GM18526 (cell line): ENCODE data around the gene RPRM.

Experiments used
- POLR2A ChIP-seq: IDR thresholded peaks from 3 replicates; pipeline ENCODE4 v1.6.1; 2011; ENCODE audit not compliant: insufficient read length; ENCODE audit errors: extremely low read depth

RPRM gene

DNA sequence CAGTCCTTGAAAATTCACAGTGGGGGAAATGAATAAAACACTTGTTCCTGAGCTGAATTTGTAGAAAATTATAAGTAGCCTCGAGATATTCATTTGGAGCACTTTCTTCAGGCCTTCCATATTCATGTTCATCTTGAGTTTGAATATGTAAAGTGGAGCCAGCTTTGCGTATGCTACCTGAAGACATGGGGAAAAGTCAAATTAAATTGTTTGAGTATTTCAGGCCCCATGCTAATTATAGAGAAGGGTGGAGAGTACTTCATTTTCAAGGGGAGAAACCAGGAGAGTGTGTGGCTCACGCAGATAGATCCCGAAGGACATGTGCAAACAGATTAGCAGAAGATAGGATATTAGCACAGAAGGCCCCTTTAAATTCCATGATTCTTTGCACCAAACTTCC, 7.7 kb downstream of the RPRM start:
- no peak for TF ChIP-seq POLR2A

DNA sequence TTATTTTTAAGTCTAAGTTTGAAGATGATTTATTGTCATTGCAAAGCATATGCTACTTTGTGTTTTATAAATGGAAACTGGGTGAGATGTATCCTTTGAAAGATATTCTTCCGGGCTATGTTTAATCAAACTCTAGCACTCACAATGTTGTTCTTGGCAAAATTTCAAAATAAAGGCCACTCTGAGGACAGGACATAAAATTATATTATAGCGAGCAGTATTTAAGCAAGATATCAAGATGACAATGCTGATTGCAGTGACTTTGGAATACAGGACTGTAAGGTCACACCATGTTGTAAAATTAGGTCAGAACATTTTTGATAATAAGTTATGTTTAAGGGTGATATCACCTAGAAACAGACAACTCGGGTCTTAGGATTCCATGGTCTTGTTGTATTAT, 14.2 kb downstream of the RPRM start:
- no peak for TF ChIP-seq POLR2A

DNA sequence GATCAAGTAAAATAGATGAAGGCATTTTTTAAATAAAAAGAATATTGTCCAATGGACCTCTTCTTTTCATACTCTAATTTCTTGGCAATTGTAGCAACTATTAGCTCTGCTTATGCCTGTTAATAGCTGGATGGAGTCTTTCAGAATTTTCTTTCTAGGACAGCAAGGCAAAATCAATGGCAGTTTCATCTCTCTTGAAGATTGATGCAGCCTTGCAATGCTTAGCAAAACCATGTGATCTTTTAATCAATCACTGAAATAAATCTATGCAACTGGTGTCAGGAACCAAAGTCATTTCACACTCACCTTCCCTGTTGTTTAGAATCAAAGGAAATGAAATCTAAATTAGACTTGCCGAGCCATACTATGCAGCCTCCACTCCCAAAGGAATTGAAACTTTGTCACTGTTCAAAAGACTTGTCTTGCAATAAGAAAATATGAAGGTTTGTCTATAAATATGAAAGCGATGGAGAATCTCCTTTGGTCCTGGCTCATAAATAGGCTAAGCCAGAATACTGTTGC, 16.2 kb downstream of the RPRM start:
- no peak for TF ChIP-seq POLR2A

DNA sequence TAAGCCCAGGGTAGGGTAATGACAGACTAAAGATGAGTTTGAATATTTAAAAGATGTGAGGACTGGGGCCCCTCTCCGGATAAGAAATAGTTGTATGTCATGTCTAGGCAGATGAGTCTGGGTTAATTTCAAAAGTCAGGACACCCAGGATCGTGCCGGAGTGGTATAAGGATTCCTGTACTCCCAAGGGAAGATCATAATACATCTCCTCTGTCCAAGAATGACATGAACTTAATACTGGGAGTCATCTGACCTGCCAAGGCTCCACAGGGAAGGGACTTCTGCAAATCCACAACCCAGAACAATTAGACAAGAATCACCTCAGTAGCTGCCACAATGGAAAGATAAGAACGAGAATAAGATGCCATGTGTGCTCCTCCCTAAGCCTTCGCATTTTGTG, 17.1 kb downstream of the RPRM start:
- TF ChIP-seq POLR2A, result no peak

DNA sequence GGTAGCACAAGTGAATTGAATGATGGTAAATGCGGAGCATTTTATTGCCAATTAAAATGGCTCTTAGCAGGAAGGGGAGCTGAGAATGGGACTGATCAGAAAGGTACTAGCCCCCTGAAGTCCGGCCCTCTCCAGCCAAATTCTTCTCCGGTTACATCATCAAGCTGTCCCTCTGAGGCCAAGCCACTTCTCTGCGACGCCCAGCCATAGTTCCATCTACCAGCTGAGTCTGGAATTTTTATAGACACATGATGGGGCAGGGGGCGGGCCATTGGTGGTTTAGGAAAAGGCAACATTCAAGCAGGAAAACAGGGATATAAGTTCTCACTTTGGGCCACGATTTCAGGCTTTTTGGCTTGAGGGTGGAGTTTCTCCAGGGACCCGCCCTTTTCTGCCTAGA, 22.7 kb downstream of the RPRM start:
- no peak for TF ChIP-seq POLR2A

DNA sequence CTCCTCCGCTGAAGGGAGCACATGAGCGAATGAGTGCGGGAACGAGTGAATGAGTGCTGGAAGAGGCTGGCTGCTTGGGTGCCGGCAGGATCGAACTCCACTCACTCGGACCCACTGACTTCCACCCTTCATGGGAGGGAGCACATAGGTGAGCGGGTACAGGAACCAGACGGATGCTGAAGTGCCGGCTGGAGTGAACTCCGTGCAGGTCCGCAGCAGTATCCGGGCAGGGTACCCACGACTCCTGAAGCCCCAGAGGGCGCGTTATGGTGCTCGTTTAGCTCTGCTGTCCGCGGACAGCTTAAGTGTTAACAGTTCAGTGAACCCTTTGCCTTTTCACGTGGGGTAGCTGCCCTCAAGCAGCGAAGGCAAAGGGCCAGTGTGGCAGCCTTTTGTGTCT, 23.2 kb downstream of the RPRM start:
- TF ChIP-seq POLR2A, result no peak

DNA sequence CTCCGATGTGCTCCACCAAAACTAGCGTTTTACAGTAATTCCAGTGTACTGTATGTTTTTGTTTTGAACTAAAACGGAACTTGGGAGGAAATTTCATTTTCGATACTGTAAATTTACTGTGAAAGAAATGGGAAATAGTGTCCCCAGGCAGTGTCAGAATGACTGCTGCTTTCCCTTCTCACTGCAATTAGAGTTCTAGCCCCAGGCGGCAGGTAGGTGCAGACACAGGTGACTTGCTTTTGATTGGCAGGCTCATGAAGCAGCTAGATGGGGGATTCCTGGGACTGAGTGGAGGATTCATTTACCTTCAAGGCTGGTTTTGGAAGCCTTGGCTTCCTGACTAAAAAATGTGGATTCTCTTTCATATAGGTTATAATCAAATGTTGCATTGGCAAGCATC, 27.0 kb downstream of the RPRM start:
- no peak for TF ChIP-seq POLR2A

DNA sequence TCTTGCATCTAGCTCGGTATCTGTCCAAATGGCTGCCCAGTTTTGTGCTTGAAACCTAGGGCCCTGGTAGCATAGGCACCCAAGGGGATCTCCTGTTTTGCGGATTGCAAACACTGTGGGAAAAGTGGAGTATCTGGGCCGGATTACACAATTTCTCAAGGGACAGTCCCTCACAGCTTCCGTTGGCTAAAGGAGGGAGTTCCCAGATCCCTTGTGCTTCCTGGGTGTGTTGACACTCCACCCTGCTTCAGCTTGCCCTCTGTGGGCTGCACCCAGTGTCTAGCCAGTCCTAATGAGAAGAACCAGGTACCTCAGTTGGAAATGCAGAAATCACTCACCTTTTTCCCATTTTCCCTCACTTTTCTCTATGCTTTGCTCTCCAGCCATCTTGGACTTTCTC, 35.5 kb downstream of the RPRM start:
- TF ChIP-seq POLR2A, result no peak

DNA sequence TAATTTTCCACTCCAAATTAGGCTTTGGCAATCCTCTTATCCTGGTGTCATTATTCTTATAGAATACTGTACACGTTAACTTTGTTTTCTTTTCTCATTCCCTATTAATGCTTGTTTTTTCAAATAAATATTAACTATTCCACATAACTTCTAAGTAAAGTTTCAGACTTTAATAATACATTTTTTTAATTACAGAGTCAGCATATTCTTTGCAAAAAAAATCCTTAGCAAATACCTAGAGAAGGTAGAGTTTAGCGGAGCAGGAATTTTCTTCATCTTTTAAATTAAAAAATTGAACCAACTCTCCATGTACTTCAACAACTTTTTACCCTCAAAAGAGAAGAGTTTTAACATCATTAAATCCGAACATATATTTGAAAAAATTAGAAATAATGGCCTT, 45.2 kb downstream of the RPRM start:
- TF ChIP-seq POLR2A, result no peak

DNA sequence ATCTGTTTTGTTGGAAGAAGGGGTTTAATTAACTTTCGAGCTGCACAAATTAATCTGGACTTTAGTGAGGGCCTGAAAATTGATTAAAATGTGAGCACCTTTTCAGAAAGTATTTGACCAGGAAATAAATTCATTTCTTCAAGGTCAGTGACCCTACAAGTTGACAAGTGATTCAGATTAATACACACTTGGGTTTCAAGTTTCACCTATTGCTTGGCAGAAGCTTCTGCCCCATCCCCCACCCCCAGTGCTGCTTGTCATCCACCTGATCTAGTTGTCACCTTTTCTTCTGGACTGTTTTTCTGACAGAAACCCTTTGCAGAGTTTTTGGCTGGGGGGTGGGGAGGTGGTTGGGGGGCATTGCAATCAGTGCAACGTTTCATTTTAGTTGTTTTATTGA, 46.2 kb downstream of the RPRM start:
- no peak for TF ChIP-seq POLR2A

DNA sequence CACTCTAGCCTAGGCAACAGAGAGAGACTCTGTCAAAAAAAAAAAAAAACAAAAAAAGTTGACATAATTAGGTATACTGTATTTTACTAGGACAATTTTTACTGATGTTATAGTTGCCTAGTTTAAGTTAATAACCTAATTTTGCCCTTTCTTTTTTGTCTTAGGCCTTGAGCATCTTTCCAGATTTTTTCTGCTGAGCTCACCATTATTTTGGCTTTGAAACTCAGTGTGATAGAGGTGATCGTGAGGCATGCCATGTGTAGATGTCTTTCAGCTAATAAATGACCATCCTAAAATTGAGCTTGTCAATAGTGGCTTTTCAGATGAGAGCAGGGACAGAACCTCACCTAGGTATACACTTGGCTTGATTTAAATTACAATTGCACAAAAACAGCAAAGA, 47.4 kb downstream of the RPRM start:
- no peak for TF ChIP-seq POLR2A
